HT1080 (cell line): Measurements from ENCODE around the gene FOXD2. TPM values are rescaled to one million over a fixed set of nuclear protein-coding genes. Genes with fewer than 3 reads are reported as not detected.

Experiments used
- total RNA-seq: library from RNA; depleted of rRNA; stranded (reverse); fragments of >200 nt; shearing (Covaris generic); gene quantifications from 2 replicates; pipeline ENCODE4 v1.2.3, GENCODE V29; 2014; rRNA removed

Gene FOXD2
- total RNA-seq, 1 experiment from 2014 or later, result 1.0 TPM

Other genes starting within 250 kb of the FOXD2 start
- gene PDZK1IP1, start 248.0 kb upstream of the FOXD2 start, total RNA-seq, result not detected in 2 replicates
- 0.03 and 0.10 TPM in 2 replicates for gene TAL1, start 205.8 kb upstream of the FOXD2 start, total RNA-seq
- 23.8 and 30.6 TPM in 2 replicates for gene STIL, start 123.9 kb upstream of the FOXD2 start, total RNA-seq
- gene CMPK1, start 104.3 kb upstream of the FOXD2 start, total RNA-seq, result 69.6 and 79.3 TPM in 2 replicates
- gene FOXE3, start 21.8 kb upstream of the FOXD2 start, total RNA-seq, result not detected in 2 replicates